8988T (cell line): Measurements from ENCODE around the gene FLT4.
A peak's percentile ranks its signal among the peaks of the same experiment; 100 is the strongest.

Source experiments
- DNase-seq: peaks from one replicate; pipeline ENCODE4 v3.0.0; 2011

FLT4 gene

DNA sequence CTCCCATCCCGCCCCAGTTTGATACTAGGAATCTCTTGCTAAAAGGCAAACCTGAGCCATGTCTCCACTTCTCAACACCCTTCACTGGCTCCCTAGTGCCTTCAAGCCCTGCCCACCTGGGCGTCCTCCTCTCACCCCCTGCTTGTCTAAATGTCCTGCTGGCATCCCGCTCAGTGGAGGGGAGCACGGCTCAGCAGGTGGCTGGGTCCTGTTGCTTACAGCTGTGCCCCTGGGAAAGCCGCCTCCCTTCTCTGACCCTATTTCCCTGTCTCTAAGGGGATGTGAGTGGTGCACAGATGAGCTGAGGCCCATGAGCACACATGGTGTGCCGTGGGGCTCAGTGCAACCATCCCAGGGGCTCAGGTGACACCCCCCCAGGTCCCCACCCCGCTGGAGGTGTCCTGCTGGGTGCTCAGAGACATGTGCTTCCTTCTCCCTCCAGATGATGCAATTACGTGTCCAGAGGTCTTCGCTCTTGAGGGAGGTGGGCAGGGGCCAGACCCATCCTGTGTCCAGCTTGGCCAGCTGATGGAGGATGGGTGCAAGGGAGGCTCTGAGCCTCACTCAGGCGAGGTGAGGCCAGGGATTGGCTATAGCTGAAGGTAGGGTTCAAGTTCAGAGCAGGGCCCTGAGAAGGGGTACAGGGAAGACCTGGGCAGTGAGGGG, 24.1 kb downstream of the FLT4 start:
- no peak for DNase-seq

- no peak for DNase-seq
Observed at GRCh38 chr5:180624587-180624986, 24.8 kb downstream of the FLT4 start.

DNA sequence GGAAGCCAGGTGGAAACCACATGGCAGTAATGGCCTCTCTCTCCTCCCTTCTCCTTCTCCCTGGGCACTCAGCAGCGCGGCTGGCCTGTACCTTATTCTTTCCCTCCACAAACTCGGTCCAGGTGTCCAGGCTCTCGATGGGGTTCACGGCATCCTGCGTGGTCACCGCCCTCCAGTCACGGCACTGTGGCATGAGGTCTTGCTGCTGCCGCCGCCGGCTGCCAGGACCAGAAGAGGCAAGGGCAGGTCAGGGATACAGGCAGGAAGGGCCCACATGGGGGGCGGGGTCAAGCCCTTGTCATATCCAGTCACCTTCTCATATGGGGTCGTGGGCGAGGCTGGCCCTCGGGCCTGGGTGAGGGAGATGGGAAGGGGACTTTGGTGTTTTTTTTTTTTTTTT, 25.6 kb downstream of the FLT4 start:
- DNase-seq, result no peak

- DNase-seq, result no peak
Observed at GRCh38 chr5:180623411-180623834, 26.0 kb downstream of the FLT4 start.

DNA sequence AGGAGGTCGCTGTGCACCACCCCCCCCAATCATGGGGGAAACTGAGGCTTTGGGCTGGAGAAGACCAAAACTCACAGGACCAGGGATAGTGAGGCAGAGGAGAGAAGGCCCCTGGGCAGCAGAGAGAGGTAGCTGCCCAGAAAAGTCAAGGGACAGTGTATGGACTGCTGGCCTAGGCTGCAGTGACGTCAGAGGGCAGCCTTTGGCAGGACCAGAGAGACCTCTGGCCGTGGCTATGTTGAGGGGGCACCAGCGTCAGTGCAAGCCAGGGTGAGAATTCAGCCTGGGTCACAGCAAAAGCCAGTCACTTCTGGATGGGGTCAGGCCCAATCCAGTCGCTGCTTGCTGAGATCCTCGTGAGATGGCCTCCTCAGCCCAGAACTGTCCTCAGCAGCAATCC, 26.5 kb downstream of the FLT4 start:
- no peak for DNase-seq

GRCh38 chr5:180621311-180621710, 28.1 kb downstream of the FLT4 start:
- DNase-seq, result no peak

DNA sequence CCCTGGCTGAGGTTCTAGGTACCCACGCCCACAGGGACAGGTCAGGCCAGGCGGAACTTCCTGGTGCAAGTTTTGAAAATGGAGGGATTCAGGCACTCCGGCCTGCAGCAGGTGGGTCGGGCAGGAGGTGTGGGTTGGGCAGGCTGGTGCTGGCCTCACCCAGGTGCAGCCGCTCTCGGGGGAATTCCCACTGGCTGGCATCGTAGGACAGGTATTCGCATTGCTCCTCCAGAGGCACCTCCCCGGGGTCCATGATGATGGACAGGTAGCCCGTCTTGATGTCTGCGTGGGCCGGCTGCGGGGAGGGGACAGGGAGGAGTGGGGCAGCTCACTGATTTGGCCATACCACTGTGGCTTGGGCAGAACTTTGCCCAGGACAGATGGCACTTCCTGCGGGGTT, 29.4 kb downstream of the FLT4 start:
- no peak for DNase-seq

DNA sequence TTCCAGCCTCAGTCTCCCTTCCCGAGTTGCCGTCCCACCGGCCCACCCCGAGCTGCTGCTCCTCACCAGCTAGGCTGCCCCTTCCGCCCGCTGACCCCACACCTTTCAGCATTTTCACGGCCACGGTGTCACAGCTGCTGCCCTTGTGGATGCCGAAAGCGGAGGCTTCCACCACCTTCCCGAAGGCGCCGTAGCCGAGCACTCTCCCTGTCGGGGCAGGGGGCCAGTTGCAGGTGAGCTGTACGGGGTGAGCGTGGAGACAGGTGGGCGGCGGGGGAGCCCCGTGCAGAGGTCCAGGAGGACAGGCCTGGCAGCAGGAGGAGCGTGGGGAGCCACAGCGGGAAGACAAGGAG, 29.9 kb downstream of the FLT4 start:
- no peak for DNase-seq

DNA sequence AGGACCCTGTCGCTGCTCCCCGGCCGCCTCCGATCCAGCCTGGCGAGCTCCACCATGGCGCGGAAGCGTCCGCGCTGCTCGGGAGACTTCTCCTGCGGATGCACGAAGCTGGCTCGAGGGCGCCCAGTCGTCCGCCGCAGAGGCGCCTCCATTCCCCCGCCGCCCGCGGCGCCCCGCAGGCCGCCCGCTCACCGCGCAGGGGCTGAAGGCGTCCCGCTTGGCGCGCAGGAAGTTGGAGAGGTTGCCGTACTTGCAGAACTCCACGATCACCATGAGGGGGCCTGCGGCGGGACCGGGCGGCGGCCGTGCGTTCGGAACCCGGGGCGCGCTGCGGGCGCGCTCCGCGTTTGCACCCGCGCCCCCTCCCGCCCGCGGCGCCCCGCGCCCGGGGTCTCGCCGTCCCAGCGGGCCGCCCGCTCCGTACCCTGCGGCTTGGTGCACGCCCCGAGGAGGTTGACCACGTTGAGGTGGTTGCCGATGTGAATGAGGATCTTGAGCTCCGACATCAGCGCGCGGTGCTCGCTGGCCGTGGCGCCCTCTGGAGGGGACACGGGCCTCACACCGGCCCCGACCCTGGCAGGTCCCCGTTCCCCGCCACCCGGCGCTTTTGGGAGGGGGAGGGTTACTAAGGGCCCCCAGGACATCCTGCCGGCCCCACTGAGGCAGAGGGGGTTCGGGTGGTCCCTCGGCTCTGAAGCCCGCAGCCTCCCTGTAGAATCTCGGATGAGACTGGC, 30.4 kb downstream of the FLT4 start:
- DNase-seq, result no peak

DNA sequence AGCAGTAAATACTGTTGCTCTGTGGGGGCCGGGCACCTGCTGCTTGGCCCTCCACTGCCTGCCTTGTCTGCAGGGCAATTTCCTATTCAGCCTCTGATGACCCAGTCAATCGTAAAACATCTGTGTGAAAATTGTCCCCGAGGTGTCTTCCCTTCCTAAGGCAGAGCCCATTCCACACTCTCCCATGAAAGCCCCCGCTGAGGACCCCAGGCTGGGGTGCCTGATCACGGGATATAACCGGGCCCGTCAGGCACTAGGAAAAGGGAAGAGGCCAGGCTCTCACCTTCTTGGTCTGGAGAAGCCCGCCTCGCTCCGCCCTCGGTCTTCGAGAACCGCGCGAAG, 30.9 kb downstream of the FLT4 start:
- DNase-seq, result no peak

GRCh38 chr5:180613814-180614188, 35.6 kb downstream of the FLT4 start:
- no peak for DNase-seq

GRCh38 chr5:180613188-180613813, 36.1 kb downstream of the FLT4 start:
- DNase-seq, result peak; percentile 34

- peak; percentile 50 for DNase-seq
Observed at GRCh38 chr5:180612683-180613082, 36.7 kb downstream of the FLT4 start.

- DNase-seq, result peak; percentile 92
Observed at GRCh38 chr5:180611140-180611850, 38.1 kb downstream of the FLT4 start.

DNA sequence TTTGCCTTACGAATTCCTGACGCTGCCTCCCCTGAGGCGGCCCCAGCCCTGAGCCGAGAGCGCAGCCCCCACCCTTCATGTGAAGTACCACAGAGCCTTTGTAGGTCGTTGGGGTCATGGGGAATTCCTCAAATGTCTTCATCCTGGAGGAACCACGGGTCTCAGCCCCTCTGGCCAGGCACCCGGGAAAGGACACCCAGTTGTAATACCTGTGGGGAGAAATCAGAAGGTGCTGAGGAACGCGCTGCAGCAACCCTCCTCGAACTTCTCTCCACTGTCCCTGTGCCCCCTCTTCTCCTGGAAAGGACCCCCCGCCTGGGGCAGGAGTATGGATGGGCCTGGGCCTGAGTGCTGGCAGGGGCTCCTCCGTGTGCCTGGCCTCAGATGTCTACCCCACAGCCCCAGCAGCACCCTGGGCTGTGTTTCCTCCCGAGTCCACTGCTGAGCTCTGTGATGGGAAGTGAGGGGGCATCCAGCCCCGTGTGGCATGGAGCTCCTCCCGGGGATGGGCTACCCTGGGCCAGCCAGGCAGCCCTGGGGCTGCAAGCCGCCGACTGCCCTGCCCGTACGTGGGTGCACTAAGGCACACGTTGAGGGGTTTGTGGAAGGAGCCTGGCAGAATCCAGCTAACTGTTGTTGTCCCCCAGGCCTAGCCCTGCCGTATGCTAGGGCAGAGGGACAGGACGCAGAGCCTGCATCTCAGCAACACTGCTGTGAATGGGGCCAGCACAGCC, 39.4 kb downstream of the FLT4 start:
- DNase-seq, result no peak

DNA sequence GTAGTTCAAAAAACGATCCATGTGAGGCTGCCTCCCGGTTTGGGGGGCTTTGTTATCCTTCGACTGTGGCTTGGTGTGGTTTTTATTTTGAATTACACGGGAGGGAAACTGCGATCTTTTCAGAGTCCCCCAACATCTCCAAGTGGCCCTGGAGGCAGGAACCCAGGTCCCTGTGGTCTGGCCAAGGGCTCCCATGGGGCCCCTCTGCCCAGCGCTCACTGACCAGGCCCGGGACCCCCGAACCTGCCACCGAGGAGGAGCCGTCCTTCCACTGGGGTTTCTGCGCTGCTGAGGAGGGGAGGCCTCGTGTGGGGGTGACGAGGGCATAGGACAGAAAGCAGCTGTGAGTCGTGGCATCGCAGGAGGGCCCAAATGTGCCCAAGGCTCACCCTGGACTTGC, 40.0 kb downstream of the FLT4 start:
- DNase-seq, result no peak

GRCh38 chr5:180608572-180609310, 40.7 kb downstream of the FLT4 start:
- peak; percentile 12 for DNase-seq

DNA sequence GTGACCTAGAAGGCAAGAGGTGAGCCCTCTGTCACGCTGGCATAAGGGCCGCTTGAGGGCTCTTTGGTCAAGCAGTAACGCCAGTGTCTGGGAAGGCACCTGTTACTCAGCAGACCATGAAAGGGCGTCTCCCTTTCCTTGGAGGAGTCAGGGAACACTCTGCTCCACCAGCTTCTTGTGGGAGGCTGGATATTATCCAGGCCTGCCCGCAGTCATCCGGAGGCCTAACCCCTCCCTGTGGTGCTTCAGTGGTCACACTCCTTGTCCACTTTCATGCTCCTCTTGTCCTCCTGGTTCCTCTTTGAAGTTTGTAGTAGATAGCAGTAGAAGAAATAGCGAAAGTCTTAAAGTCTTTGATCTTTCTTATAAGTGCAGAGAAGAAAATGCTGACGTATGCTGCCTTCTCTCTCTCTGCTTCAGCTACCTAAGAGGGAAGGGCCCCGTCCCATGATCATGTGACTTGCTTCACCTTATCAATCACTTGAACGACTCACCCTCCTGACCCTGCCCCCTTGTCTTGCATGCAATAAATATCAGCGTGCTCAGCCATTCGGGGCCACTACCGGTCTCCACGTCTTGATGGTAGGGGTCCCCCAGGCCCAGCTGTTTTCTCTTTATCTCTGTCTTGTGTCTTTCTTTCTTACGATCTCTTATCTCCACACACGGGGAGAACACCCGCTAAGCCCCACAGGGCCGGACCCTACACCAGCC, 41.4 kb downstream of the FLT4 start:
- no peak for DNase-seq

DNA sequence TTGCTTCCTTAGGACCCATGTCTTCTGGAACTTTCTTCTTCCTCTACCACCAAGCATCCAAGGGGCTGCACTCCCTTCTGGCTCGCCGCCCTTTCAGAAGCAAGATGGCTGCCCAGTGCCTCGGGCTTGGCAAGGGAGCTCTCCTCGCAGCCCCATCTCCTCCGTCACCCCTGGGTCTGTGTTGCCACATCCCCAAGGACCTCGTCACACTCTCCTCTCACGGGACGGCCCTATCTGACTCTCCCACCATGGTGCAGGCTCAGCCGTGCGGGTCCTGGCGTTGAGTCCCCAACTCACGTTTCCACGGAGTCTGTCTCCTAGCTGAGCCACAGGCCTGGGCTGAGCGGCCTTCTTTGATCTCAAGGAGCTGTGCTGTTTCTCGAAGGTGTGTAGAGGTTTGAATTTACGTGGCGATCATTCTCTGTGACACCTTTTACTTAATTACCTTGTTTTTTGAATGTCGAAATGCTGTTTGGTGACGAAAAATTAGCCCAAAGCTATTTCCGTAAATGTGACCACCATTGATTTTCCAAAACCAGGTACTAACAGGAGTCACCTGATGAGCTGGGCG, 43.1 kb downstream of the FLT4 start:
- DNase-seq, result no peak

GRCh38 chr5:180605554-180606214, 43.7 kb downstream of the FLT4 start:
- peak; percentile 90 for DNase-seq

- peak; percentile 20 for DNase-seq
Observed at GRCh38 chr5:180604271-180604670, 45.1 kb downstream of the FLT4 start.
